GM19328 (cell line): ENCODE measurements around the gene FAM167B.

Source experiments
- ATAC-seq: cut with Tn5 transposase; IDR thresholded peaks from one replicate; pipeline ENCODE4 v1.9.1; 2021; ENCODE audit warnings: mild to moderate bottlenecking, moderate library complexity; ENCODE audit not compliant: unreplicated experiment

Gene FAM167B

DNA sequence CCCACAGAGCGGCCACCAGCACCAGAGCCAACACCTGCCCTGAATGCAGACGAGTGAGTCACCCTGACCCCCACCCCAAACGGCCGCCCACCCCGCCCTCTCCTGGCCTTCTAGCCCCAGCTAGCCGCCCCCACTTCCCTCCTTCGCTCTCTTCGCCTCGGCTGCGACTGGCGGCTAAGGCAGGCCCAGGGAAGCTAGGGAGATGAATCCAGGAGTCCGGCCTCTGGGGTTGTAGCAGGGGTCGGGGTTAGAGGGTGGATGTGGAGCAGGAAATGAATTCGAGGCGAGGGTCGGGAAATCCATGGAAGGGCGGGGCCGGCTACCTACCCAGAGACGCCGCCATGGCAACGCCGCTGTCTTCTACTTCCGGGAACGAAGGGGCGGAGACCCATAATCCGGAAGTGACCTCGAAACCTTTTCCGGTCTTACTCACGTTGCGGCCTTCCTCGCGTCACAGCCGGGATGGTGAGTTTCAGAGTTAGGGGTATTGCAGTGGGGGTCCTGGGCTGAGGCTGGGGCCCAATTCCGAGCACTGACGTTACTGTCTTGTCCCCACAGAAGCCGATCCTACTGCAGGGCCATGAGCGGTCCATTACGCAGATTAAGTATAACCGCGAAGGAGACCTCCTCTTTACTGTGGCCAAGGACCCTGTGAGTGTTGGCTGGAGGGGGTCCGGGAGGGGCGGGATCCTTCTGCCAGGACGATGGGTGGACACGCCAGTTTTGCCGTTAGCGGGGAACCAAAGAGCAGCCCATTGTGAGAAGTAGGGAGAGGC, 24.9 kb upstream of the FAM167B start, which contains the start of the genes EIF3I and TMEM234:
TSS of gene EIF3I (plus strand) at position 428 of the 776 bp plus-strand sequence. CDS start at position 463, 35 bp downstream.
TSS of gene TMEM234 (minus strand) at position 374 of the 776 bp plus-strand sequence. CDS start at position 343, 31 bp downstream.
- ATAC-seq: peak; percentile 96

- ATAC-seq: no peak
Measured at GRCh38 chr1:32223683-32224082, 23.3 kb upstream of the FAM167B start.

DNA sequence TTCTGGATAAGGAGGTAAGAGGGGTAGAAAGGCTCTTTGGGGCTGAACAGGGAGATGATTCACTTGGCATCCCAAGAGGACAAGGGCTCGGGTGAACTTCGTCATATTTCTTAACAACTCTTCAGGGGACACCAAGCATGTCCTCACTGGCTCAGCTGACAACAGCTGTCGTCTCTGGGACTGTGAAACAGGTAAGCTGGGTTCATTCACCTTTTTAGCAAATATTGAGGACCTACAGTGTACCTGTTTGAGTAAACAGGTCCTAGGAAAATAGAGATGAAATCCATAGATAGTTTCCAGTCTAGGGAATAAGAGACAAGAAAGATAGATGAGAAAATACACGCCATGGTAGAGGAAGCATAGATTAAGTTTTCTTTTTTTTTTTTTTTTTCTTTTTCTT, 22.7 kb upstream of the FAM167B start:
- no peak for ATAC-seq

DNA sequence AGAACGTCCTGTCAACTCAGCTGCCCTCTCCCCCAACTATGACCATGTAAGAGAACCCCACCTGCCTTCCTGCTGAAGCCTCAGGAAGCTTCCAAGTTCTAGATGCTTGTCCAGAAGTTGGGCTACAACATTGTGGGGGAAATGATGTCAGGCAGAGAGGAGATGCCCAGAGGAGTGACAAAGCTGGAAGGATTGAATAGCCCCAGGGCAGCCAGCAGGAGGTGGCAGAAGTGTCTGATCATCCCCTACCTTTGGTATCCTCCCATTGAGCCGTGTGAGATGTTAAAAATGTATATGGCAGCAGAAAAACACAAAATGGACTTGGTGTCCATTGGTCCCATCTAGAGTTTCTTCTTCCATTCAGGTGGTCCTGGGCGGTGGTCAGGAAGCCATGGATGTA, 18.3 kb upstream of the FAM167B start:
- no peak for ATAC-seq

DNA sequence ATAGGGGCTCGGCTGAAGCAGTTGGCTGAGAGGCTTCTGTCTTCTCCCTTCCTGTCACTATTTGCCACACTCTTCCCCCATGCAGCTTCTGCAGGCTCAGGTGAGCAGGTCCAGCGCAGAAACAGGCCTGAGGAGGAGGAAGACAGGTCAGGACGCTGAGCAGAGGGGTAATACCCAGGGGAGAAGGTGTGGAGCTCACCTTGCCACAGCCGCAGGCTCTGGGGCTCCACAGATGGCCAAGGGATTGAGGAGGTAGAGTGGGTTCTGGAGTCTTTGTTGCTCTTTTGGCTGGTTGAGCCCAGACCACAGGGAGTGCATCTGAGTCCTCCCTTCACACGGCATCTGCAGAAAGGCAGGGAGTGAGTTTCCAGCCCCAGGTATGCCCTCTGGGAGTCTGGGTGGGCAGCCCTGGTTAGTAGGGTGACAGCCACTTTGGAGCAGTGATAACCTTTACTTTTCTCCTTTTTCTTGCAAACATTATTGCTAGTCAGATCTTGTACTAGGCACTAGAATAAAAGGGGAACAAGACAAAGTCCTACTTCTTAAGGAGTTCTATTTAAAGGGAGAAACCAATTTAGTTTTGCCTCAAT, 15.1 kb upstream of the FAM167B start:
- no peak for ATAC-seq

DNA sequence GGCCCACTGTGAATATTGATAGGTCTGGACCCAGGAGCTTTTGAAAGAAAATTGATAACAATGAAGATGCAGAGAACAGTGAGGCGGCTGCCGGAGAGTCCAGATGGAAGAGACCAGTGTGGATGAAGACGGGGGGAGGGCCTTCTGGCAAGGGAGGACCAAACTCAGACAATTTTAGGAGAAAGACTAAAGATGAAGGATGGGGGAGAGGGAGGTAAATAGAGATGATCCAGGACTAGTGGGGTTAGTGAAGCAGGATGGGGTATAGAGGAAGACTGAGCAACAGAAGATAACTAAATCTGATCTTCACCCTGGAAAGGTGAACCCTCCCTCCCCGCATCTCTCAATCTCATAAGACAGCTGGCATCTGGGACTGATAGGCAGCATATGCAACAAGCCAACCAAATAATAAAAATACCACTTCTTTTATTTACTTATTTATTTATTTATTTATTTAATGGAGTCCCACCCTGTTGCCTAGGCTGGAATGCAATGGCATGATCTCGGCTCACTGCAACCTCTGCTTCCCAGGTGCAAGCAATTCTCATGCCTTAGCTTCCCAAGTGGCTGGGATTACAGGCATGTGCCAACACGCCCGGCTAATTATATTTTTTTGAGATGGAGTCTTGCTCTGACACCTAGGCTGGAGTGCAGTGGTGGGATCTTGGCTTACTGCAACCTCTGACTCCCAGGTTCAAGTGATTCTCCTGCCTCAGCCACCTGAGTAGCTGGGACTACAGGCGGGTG, 14.3 kb upstream of the FAM167B start:
- no peak for ATAC-seq

DNA sequence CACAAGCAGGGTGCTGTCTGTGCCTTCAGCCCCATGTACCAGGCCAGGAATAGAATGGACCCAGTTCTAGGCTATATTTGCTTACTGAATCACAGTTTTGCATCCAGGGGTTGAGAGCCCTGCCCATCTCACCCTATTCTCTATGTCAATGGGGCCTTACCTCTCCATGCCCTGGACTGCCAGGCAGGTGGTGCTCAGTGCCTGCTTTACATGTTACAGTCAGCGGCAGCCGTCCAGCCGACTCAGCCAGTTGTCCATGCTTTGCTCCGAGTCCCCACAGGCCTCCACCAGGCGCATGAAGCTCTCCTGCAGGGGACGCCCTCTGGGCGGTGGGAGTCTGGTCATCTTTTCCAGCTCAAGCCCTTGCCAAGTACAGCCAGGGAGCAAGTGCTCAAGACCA, 12.2 kb upstream of the FAM167B start:
- ATAC-seq: no peak

DNA sequence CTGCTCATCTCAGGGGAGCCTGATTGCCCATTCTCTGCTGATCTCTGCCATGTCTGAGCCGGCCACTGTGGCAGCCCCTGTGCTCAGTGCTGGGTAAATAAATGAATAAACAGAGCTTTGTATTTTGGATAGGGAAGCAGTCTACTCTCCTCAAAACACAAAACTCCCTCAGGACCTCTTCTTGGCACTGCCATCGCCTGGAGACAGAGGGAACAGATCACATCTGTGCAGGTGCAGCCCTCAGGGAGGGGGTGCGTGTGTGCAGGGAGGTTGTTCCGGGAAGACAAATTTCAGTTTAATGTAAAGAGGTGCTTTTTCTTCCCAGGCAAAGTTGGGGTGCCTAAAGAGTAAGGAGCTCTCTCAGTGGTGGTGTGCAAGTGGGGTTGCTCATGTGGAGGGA, 7.7 kb upstream of the FAM167B start:
- no peak for ATAC-seq

GRCh38 chr1:32239790-32240139, 7.3 kb upstream of the FAM167B start:
- ATAC-seq: no peak

DNA sequence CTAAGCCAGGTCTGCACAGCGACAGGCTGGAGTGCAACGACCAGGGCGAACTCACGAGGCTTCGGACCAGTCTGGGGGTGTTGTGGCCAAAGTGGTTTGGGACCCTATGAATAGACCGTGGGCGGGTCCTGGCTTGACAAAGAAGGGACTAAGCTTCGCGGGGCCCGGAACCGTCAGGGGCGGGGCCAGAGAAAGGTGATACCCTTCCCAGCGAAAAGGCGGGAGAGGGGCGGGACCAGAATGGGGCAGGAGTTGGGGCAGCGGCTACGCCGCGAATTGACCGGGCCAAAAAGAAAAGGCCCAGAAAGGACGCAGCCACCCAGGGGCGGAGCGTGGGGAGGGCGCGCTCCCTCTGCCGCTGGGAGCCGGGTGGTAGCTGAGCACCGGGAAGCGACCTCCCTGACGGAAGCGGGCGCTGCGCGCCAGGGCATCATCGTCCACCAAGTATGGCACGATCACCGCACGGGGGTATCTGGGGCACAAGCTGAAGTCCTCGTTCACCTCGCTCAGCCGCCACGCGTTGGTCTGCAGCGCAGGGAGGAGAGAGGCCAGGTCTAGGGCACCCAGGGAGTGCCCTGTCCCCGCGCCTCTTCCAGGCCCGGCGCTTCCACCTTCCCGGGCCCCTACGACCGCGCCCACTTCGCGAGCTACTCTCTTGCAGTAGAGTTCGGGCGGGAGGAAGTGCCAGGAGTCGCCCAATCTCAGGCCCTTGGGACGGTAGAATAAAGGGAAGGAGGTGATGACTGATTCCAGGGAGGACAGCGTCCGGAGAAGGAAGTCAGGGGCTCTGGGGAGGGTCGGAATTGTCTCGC, 6.7 kb upstream of the FAM167B start:
- ATAC-seq: no peak

DNA sequence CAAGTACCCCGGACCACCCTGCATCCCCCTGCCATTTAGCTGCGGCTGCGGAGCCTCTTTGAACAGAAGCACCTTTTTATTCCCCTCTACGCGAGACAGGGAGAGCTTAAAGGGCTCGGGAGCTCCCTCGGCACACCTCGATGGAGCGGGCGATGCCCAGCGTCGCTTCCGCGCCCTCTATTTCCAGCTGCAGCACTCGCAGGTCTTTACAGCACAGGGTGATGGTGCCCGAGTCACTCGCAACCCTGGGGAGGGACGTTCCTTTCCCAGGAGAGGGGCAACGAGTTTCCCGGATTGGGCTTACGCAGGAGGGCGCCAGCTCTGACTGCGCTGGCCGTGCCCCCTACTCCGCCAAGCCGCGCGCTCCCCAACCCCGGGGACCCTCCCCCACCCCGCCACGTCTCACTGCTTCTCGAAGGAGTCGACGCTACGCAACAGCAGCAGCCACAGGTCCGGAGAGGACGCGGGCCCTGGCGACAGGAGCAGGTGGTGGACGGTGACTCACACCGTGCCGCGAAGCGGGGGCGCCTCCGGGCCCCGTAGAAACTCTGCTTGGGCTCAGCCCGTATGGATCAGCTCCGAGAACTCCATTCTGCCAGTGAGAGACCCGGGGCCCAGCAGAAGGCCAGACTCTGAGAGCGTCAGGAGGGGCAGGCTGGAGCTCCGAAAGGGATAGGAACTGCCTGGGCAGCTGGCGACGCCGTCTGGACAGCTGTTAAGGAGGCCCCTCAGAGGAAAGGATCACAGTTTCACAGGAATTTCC, 5.8 kb upstream of the FAM167B start:
- ATAC-seq: no peak

DNA sequence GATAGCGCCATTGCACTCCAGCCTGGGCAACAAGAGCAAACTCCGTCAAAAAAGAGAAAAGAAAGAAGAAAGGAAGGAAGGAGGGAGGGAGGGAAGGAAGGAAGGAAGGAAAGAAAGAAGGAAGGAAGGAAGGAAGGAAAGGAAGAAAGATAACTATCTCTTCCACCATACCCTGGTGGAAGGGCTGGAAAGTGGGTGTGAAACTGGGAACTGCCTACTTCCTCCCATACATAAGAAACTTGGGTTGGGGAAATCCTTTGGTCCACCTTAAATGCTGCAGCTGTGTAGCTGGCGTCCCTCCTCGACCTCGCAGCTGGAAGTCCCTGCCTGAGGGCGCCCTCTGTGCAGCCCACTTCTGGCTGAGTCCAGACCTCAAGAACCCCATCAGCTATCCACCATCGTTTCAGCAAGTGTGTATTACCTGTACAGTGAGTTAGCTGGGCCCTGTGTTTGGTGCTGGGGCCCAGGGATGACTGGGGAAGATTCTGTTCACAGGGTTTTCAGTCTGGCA, 4.6 kb upstream of the FAM167B start:
- ATAC-seq: no peak

- no peak for ATAC-seq
Measured at GRCh38 chr1:32247452-32247851, 430 bp downstream of the FAM167B start.

DNA sequence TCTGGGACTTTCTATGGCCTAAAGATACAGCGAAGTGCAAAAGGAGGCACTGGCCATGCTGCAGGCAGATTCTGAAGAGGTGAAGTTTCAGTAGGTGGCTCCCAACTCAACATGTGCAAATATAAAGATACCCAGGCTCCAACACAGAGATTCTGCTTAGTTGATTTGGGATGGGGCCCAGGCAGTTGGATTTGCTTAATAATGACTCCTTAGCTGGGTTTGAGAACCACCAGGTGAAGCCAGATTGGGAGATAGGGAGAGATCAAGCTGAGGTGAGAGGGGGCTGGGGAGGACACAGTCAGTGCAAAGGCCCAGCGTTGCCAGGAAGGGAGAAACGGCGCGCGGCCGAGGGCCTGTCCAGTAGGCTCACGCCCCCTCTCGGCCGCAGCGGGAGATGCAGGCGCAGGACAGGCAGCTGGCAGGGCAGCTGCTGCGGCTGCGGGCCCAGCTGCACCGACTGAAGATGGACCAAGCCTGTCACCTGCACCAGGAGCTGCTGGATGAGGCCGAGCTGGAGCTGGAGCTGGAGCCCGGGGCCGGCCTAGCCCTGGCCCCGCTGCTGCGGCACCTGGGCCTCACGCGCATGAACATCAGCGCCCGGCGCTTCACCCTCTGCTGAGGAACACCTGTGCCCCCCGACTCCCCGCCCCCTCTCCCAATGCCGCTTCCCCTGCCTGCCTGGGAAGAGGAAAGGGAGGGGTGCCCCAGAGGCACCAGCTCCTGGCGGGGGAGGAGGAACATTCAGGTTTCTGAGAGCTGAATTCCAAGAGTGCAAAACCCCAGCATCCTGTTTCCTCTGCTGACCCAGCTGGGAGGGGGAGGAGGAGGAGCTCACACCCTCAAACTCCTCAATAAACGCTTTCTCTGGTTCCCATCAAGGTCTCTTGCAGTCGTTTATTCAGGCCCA, 1.2 kb downstream of the FAM167B start:
- ATAC-seq: peak; percentile 37

- peak; percentile 46 for ATAC-seq
Measured at GRCh38 chr1:32249831-32250525, 3.0 kb downstream of the FAM167B start.

DNA sequence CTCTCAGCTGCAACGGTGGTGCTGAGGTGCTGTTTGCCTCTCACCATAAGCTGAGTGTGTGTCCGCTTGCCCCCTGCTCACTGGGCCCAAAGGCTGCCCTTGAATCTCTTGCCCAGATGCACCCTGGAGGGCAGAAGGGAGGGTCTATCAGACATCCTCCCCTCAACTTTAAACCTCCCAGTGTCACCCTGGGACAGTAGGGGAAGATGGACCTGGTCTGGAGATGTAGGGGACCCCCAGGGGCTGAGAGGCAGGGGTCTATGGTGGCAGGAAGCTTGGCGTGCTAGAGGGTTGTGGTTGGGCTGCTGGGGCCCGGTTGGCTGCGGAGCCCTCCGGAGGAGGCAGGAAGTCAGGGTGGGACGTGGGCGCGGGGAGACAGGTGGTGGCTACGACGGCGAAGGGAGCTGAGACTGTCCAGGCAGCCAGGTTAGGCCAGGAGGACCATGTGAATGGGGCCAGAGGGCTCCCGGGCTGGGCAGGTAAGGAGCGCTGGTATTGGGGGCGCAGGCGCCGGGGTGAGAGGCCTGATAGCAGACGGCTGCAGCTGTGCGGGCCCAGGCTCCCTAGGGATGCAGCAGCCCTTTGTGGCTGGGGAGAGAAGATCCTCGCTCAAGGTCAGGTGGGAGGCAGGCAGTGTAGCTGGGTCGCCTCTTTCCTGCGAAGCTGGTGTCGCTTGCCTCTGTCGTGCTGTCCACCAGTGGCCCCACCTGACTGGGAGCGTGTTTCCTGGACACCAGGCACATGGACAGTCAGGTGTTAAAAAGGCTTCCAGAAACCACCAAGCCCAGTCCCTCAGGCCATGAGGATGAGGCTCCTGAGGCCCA, 4.1 kb downstream of the FAM167B start, which contains the start of gene LCK:
TSS of gene LCK (plus strand) at position 373 of the 824 bp plus-strand sequence. CDS start 23,065 bp downstream, outside the sequence.
- no peak for ATAC-seq
